Fibroblast of pulmonary artery (primary cell): ENCODE data around the gene ZBTB24.

Experiments used
- DNase-seq: peaks from one replicate; pipeline ENCODE4 v3.0.0-alpha.2; 2010; ENCODE audit warnings: low read depth
- H3K4me3 ChIP-seq: replicated peaks from 2 replicates; pipeline ENCODE4 v1.5.1; 2011; ENCODE audit warnings: low read depth, mild to moderate bottlenecking, control low read depth, low read length, moderate library complexity
- CTCF ChIP-seq: IDR thresholded peaks from 2 replicates; pipeline ENCODE4 v1.5.1; 2011; ENCODE audit warnings: mild to moderate bottlenecking, control low read depth, low read length, inconsistent platforms; ENCODE audit errors: missing control alignments

ZBTB24 gene

GRCh38 chr6:109424946-109425345 is 58.1 kb downstream of the ZBTB24 start:
- no peak for DNase-seq
- no peak overlapping the region for H3K4me3 ChIP-seq
- no peak for TF ChIP-seq CTCF

- H3K4me3 ChIP-seq, result no peak overlapping the region
- no peak for TF ChIP-seq CTCF
- no peak for DNase-seq
Observed at GRCh38 chr6:109421184-109421583, 61.8 kb downstream of the ZBTB24 start.

GRCh38 chr6:109420751-109421150 is 62.3 kb downstream of the ZBTB24 start:
- DNase-seq, result no peak
- TF ChIP-seq CTCF, result no peak
- no peak overlapping the region for H3K4me3 ChIP-seq

- no peak for TF ChIP-seq CTCF
- H3K4me3 ChIP-seq, result no peak overlapping the region
- DNase-seq, result no peak
Observed at GRCh38 chr6:109417646-109418045, 65.4 kb downstream of the ZBTB24 start.
